HG02970 (cell line): Measurements from ENCODE around the gene PRUNE2.
"Not testable (repeated sequence)": the region's sequence is repeated elsewhere in the genome, so short reads cannot be mapped to it uniquely, and the experiment has no call there.

Source experiments
- ATAC-seq: cut with Tn5 transposase; IDR thresholded peaks from one replicate; pipeline ENCODE4 v1.9.1; 2021; ENCODE audit warnings: mild to moderate bottlenecking, moderate library complexity, moderate number of reproducible peaks; ENCODE audit not compliant: unreplicated experiment, low FRiP score

The PRUNE2 gene

DNA sequence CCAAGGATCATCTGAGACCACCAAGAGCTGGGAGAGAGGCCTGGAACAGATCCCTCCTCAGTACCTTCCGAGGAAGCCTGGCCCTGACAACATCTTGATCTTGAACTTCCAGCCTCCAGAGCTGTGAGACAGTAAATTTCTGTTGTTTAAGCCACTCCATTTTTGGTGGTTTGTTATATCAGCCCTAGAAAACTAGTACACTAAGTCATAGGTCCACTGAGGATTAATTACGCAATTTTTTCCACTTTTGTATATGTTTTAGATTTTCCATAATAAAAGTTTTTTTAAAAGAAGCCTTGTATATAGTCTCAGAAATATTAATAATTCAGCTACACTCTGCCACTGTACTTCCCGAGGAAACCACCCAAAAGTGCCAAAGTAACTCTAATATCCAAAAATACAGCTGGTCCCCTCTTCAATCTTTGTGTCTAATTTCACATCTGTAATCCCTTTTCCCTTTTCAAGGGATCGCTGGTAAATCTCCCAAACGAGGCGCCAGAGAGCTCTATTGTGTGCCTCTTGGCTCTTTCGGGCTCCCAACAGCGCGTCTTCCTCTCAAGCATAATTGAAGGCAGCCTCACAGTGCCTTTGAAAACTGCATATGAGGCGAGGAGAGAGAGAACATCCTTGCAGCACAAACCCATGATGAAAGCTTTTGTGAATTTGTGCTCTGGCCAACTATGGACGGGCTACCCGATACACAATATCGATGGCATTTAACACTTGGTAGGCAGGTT is 32.7 kb downstream of the PRUNE2 start:
- no peak for ATAC-seq

DNA sequence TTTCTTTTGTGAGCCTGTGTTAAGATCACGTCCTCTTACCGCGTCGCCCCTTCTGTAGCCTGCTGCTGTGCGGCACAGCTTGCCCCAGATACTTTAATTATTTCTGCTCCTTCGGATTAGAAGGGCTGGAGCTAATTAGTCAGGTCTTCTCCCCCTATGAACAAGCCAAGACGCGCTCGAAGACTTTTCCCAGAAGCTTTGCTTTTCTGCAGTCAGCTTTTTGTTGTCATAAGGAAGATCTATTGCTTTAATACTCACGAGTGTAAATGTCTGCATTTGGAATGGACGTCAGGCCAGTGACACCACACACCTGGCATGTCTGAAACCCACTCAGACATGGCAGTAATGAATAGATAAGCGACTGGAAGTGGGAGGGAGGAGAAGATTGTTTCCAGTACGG is 37.0 kb downstream of the PRUNE2 start:
- ATAC-seq = no peak

DNA sequence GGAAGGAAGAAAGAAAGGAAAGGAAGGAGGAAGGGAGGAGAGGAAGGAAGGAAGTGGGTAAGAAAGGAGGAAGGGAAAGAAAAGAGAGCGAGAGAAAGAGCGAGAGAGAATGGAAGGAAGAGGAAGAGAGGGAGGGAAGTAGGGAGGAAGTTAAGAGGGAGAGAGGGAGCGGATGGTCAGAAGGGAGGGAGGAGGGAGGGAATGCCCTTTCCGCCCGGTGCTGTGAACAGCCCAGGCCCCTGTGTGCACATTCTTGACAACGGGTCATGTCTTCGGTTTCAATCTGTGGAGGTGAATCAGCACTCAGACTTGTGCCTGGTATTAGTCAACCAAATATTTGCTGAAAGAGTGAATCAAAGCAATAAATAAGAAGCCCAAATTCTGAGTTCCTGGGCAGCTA is 39.2 kb downstream of the PRUNE2 start:
- ATAC-seq = no peak

DNA sequence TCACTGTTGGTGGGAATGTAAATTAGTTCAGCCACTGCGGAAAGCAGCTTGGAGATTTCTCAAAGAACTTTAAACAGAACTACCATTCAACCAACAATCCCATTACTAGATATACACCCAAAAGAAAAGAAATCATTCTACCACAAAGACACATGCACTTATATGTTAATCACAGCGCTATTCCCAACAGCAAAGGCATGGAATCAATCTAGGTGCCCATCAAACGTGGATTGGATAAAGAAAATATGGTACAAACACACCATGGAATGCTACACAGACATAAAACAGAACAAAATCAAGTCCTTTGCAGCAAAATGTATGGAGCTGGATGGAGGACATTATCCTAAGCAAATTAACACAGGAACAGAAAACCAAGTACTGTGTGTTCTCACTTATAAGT is 42.1 kb downstream of the PRUNE2 start:
- no peak for ATAC-seq

DNA sequence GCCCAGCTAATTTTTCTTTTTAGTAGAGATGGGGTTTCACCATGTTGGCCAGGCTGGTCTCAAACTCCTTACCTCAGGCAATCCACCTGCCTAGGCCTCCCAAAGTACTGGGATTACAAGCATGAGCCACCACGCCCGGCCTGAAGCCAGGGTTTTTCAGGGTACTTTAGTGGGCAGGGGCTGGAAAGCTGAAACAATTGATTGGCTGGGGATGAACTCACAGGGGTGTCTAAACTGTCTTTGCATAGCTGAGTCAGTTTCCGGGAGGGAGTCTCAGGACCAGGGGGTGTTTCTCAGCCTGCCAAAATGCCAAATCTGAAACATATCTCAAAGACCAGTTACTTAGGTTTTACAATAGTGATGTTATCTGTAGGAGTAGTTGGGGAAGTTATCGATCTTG is 46.1 kb downstream of the PRUNE2 start:
- ATAC-seq = no peak

DNA sequence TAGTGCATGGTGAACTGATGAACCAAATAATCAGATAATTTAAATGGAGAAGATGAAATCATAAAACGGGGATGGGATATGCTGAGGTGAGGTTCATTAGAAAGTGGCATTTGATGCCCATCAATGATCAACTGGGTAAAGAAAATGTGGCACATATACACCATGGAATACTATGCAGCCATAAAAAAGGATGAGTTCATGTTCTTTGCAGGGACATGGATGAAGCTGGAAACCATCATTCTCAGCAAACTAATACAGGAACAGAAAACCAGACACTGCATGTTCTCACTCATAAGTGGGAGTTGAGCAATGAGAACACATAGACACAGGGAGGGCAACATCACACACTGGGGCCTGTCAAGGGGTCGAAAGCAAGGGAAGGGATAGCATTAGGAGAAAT is 47.7 kb downstream of the PRUNE2 start:
- not testable (repeated sequence) for ATAC-seq

DNA sequence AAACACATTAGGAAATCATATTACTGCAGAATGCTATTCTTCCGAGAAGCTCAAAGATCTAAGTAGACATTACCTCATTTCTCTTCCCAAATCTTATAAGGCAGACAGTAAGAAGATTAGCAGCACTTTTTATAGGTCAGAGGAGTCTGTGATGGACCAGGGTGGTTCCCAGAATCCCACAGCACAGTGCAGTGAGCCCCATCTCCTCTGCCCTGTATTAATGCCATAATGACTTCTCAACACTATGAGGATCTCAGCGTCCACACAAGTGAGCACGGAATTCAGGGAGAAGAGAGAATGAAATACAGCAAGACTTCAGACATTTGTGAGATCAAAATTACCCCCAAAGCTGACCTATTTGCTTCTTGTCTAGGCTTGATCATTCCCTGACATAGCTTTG is 49.9 kb downstream of the PRUNE2 start:
- ATAC-seq = no peak

DNA sequence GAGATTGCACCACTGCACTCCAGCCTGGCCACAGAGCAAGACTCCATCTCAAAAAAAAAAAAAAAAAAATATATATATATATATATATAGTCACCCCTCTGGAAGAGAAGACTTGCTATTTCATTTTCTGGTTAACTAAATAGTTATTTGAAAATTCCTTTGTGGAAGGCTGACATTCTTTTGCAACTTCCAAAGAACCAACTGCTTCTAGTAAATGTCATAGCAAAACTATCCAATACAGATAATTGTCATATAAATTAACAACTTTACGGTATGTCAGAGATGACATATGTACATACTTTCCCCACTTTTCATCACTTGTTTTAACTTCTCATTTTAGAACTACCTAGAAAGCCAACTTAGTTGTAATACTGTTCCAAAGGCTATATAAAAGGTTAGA is 50.9 kb downstream of the PRUNE2 start:
- ATAC-seq = no peak

DNA sequence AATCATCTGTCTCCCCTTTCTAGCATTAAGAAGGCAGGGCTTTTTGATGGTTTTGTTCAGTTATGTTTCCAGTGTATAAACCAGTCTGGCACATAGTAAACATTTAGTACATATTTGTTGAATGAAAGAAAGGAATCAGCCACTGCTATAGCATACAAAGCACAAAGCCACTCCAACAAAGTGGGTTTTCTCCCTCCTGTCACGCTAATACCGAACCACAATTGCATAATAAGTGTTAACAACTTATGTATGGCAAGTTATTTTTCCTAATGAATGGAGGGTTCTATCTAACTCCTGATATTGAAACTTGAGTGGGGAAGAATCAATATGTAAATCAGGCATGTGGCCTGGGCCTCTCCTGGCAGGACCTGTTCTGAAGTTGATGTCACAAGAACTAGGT is 53.9 kb downstream of the PRUNE2 start:
- ATAC-seq = no peak

DNA sequence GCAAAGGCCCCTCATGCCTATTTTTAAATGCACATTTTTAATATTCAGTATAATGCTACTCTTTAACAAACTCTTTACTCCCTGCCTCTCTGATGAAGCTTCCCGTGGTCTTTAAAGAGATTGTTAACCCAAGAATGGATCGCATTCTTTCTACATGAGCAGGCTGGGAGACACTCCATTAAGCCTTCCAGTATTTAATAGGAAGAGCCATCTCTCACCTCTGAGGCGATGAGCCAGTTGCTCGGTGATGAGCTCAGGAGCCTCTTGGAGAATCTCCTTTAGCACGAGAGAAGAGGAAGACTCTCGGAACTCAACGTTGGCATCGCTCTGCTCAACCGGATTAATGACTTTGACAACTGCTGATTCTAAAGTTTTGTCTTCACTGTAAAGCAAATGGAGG is 59.6 kb downstream of the PRUNE2 start:
- ATAC-seq = no peak

DNA sequence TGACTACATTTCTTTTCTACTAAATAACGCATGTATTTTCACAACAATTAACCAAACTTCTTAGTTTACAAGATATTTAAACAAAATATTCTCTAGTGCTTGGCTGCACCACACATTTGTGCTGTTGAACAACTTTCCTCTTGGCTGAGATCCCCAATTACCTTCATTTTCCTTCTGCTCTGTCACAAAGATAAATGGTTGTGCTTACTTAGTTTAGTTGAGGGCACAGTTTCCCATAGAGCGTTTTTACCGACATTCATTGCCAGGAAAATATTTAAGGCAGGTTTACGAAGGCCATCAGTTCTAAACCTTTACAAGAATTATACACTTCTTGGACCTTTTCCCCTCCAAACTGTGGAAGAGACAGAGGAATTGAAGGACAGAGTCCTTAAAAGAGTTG is 60.7 kb downstream of the PRUNE2 start:
- ATAC-seq = no peak

DNA sequence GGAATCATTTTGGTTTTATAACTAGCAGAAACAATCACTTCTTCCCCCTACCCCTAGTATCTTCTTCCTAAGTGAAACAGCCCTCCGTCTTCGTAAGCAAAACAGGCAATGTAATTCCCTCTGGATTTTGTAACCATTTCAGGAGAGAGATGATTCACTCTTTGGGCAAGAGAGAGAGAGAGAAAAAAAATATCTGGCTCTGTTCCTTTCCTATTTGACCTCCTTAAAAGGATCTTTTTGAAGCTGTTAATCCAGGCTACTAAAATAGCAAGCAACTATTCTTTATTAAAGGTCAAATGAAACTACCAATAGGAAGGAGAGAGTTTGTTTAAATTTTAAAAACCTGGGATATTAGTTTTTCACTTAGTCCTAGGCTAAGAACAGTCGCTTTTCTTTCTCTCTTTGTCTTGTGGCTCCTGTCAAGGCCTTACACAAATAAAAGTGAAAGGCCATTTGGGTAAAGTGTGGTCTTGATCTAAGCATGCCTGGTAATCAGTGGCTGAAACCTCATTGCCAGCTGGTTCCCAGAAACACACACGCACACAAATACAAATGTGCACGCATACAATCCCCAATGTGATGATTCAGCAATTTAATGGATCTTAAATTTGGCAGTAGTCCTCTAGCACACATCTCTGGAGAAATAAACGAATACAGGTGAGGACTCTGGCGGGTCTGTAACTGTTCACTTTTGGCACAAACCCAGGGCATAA is 70.2 kb downstream of the PRUNE2 start:
- ATAC-seq = no peak

DNA sequence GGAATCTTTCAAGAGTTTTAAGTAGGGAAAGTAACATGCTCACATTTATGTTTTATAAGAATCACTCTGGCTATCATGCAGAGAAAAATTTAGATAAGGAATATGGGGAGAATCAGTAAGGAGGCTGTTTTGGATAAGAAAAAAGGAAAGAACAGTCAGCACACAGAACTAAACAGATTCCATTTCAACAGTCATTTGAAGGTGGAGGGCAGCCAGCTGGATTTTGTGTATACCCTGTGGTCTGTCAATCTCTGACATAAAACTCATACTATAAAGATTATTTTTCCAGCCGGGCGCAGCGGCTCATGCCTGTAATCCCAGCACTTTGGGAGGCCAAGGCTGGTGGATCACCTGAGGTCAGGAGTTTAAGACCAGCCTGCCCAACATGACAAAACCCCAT is 77.5 kb downstream of the PRUNE2 start:
- no peak for ATAC-seq

DNA sequence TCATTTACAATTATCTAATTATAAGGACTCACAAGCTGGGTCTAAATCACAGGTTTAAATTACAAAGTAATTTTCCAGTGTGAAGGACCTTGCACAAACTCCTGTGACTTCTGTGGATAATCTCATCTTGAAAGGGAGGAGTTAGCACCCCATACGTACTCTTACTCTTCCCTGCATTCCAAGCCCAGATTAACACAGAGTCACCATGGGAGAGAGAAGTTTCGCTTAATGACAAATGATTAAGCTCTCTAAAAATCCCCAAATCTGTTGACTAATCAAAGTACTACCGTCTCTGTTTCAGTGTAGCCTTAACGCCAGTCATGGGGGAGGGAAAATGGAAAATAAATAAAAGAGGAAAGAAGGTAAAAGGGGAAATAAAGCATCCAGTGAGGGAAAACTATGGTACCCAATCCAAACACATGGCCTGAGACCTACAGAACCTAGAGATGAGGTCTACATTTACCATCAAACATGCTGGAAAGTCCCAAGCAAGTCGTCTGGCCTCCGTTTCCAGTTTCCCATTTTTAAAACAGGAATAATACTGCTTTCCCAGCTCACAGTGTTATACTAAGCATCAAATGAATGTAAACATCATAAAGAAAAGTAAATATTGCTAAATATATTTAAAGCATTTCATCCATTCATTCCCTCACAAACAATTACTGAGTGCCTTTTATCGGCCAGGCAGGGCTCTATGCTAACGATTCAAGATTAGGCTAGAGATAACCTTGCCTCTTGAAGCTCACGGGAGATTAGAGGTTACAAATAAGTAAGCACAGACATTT is 78.4 kb downstream of the PRUNE2 start:
- no peak for ATAC-seq

DNA sequence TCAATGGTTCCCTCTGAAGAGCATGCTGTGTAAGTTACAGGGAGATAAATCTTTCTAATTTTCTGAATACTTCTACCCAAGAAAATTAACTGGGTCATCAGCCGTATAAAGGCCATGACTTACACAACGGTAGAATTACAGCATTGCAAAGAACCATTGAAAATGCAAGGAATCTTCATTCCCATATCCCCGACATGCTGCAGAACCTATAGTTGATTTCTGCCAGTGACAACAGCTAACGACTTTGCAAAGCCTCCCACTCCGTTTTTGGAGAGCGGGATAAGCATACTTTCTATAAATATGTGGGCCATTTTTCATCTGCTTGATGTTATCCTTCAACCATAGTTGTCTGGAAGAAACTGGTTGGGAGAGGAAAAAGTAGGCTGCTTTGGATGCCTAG is 85.5 kb downstream of the PRUNE2 start:
- ATAC-seq = no peak

DNA sequence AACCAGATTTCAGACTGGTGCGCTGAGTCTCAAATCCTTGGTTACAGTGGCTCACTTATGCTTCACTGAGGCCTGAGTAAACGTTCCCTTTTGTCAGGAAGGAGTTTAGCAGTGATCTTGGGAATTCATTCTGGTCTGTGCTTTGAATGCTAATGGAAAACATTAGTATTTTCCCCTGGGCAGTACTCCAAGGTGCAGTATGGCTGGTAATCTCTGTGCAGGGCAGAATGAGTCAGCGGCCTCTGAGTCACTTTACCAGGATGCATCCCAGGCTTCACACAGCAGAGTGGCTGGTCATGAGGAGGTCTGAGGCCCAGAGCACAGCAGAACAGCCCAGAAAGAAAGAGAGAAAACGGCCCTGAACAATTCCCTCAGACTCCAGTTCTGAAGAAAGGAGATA is 87.6 kb downstream of the PRUNE2 start:
- ATAC-seq = no peak

DNA sequence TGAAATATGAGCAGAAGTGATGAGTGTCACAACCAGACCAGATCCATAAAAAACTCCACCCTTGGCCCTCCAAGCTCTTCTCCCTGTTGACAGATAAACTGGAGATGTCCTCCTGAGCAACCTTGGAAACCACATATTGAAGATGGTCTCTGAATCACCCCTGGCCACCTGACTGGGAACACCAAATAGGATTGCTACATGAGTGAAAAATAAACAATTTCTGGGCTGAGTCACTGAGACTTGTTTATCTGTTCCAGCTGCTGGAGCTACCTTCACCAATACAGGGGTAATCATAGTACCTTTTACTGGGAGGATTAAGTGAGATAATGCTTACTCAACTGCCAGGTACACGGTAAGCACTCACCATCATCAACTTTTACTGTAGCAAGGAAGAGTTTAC is 88.4 kb downstream of the PRUNE2 start:
- no peak for ATAC-seq

DNA sequence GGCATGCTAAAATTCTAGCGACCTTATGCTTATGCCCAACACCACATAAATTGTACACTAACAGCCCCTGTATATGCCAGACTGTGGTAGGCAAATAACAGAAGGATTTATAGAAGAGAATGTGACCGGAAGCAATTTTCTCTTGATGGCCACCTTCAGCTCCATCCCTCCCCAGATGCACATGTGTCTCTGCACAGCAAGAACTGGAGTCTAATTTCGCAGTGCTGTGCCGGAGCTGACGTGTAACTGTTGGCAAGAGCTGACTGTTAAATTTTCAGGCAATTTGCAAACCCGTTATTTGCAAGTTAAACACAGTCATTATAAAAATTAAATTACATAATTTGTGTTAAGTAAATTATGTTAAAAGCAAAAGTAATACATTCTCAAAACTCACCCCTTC is 93.3 kb downstream of the PRUNE2 start:
- no peak for ATAC-seq

DNA sequence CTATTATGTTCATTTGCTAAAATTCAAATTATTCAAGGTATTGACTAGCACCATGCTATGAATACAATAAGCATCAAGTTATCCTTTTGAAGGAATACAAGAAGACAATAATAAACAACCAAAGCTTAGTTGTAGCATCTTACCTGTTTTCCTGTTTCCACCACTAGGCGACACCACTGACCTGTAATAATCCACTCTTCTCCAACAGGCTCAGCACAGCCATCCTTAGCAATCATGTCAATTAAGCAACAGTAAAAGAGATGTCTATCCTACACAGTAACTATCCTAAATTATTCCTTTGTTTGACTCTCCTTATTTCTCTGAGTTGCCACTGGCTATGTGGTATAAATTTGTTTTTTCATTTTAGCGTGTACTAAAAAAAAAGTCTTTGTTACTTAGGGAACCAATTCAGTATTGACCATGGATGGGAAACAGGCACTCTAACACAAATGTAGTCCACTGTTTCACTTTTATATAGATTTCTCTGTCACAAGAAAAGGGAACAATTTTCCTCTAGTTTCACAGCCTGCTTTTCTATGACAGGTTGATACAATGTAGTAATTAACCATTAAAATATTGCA is 95.4 kb downstream of the PRUNE2 start:
- ATAC-seq = no peak

DNA sequence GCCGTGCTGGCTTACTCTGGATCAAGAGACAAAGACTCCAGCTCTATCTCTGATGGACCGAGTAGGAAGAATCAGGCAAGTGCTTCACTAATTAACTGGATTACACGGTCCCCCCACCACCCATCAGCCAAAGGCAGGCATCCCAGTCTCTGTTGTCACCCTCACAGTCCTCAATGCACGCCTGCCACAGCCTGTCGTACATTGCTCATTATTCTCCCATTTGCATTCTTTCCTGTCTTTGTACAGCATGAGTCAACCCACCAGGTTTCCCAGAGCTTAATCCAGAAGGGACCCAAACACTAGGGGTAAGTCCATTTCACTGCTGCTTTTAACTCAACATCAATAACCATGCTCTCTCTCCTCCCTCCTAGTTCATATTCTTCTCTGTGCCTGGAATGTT is 97.3 kb downstream of the PRUNE2 start:
- ATAC-seq = no peak

DNA sequence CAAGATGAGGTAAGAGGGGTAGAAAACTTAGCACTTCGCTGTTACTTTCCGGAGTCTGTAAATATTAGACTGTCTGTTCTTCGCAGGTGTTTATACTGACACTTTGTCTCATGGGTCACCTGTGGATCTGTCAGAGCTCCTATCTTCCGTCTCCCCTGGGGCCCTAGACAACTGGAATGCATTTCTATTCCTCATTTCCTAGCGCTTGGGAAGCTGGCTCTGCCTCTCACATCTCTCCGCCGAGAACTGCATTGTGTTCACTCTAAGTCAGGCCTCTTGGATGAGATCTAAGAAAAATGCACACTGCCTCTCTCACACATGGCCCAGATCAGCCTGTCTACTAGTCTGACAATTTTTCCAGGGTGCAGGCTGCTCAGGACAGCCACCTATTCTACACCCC is 102.2 kb downstream of the PRUNE2 start:
- ATAC-seq = no peak
